KMS-11 (cell line): ENCODE data around the gene MIPOL1.

Experiments
- H2AFZ ChIP-seq: fragments of 200-600 bp; sonication (generic); 2 replicates; pipeline ENCODE4 v1.6.1; 2016; ENCODE audit warnings: antibody characterized with exemption, mixed run types, low read depth
- H3K27ac ChIP-seq: fragments of 200-600 bp; sonication (generic); 2 replicates; pipeline ENCODE4 v1.6.1; 2016; ENCODE audit warnings: mild to moderate bottlenecking, mixed run types
- H3K27me3 ChIP-seq: fragments of 200-600 bp; sonication (generic); 2 replicates; pipeline ENCODE4 v1.6.1; 2017; ENCODE audit warnings: mild to moderate bottlenecking, low read depth, mixed run types, moderate library complexity; ENCODE audit not compliant: insufficient read depth
- H3K36me3 ChIP-seq: fragments of 200-600 bp; sonication (generic); 2 replicates; pipeline ENCODE4 v1.6.1; 2017; ENCODE audit warnings: mild to moderate bottlenecking, mixed run types; ENCODE audit not compliant: insufficient read depth
- H3K4me1 ChIP-seq: fragments of 200-600 bp; sonication (generic); 2 replicates; pipeline ENCODE4 v1.6.1; 2016; ENCODE audit warnings: mild to moderate bottlenecking, low read depth, mixed run types; ENCODE audit not compliant: poor library complexity, severe bottlenecking
- H3K4me2 ChIP-seq: fragments of 200-600 bp; sonication (generic); 2 replicates; pipeline ENCODE4 v1.7.0; 2016; ENCODE audit warnings: mild to moderate bottlenecking, mixed run types
- H3K4me3 ChIP-seq: fragments of 200-600 bp; sonication (generic); IDR thresholded peaks from 2 replicates; pipeline ENCODE4 v1.6.1; 2017; ENCODE audit warnings: low read depth, low read length, mixed read lengths; ENCODE audit not compliant: insufficient read depth
- H3K79me2 ChIP-seq: fragments of 200-600 bp; sonication (generic); 2 replicates; pipeline ENCODE4 v1.6.1; 2016; ENCODE audit warnings: low read depth, mixed run types; ENCODE audit not compliant: insufficient read depth
- H3K9ac ChIP-seq: fragments of 200-600 bp; sonication (generic); 2 replicates; pipeline ENCODE4 v1.6.1; 2016; ENCODE audit warnings: mild to moderate bottlenecking, mixed run types
- H4K20me1 ChIP-seq: fragments of 200-600 bp; sonication (generic); 2 replicates; pipeline ENCODE4 v1.6.1; 2016; ENCODE audit warnings: mild to moderate bottlenecking, mixed run types; ENCODE audit not compliant: insufficient read depth
- TF ChIP-seq, protein P1 (sequence below): fragments of 200-600 bp; sonication (generic); conservative IDR thresholded peaks from 2 replicates; pipeline ENCODE4 v1.6.1; 2017; ENCODE audit warnings: low read depth, mild to moderate bottlenecking, antibody characterized with exemption, low read length, moderate library complexity, mixed read lengths

MIPOL1 gene

DNA sequence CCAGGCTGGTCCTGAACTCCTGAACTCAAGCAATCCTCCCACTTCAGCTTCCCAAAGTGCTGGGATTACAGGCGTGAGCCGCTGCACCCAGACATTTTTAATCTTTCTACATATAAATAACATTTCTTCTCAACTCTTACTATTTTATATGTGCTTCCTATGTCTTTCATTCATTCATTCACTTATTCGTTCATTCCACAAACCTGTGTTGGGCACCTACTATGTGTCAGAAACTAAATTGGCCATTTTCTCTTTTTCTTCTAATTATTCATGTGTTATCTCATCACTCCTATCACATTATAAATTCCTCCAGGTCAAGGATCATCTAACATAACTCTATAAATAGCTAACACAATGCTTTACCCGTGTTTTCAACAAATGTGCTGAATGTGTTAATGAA, 373.7 kb downstream of the MIPOL1 start:
- Histone ChIP-seq H3K4me1 (no peaks in the 10 kb centered on the region), H3K27ac (no peak overlapping the region)

DNA sequence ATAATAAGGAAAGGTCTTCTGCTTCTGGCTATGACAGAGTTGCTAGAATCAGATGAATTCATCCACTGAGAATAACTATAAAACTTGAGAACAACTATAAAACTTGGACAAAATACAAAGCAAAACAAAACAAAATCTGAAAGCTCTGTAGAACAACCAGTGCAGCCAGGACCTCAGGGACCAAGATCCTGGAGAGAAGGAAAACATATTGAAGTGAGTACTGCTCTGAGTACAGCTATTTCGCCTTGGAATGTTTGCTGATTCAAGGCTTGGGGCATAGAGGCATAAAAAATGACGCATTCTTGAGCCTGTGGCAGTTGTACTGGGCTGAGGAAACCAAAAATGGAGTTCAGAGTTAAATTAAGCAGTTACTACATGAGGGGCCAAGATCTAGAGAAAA, 375.6 kb downstream of the MIPOL1 start:
- H2AFZ ChIP-seq: no peak overlapping the region
- no peak overlapping the region for H3K9ac ChIP-seq
- H3K4me3 ChIP-seq: no peak overlapping the region
- no peak overlapping the region for H3K4me2 ChIP-seq
- H3K36me3 ChIP-seq: no peaks in the 10 kb centered on the region
- TF ChIP-seq, protein P1, sequence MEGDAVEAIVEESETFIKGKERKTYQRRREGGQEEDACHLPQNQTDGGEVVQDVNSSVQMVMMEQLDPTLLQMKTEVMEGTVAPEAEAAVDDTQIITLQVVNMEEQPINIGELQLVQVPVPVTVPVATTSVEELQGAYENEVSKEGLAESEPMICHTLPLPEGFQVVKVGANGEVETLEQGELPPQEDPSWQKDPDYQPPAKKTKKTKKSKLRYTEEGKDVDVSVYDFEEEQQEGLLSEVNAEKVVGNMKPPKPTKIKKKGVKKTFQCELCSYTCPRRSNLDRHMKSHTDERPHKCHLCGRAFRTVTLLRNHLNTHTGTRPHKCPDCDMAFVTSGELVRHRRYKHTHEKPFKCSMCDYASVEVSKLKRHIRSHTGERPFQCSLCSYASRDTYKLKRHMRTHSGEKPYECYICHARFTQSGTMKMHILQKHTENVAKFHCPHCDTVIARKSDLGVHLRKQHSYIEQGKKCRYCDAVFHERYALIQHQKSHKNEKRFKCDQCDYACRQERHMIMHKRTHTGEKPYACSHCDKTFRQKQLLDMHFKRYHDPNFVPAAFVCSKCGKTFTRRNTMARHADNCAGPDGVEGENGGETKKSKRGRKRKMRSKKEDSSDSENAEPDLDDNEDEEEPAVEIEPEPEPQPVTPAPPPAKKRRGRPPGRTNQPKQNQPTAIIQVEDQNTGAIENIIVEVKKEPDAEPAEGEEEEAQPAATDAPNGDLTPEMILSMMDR: no peak
- no peaks in the 10 kb centered on the region for H4K20me1 ChIP-seq
- H3K79me2 ChIP-seq: no peaks in the 10 kb centered on the region
- no peaks in the 10 kb centered on the region for H3K4me1 ChIP-seq
- H3K27me3 ChIP-seq: no peaks in the 10 kb centered on the region
- no peak overlapping the region for H3K27ac ChIP-seq

More for the DNA sequence above, 373.7 kb downstream of the MIPOL1 start:
- H3K79me2 ChIP-seq: no peaks in the 10 kb centered on the region
- H4K20me1 ChIP-seq: no peaks in the 10 kb centered on the region
- no peaks in the 10 kb centered on the region for H3K36me3 ChIP-seq
- no peak overlapping the region for H3K9ac ChIP-seq
- no peaks in the 10 kb centered on the region for H3K27me3 ChIP-seq
- no peak overlapping the region for H2AFZ ChIP-seq
- no peak overlapping the region for H3K4me3 ChIP-seq
- TF ChIP-seq, protein P1: no peak
- H3K4me2 ChIP-seq: no peak overlapping the region

DNA sequence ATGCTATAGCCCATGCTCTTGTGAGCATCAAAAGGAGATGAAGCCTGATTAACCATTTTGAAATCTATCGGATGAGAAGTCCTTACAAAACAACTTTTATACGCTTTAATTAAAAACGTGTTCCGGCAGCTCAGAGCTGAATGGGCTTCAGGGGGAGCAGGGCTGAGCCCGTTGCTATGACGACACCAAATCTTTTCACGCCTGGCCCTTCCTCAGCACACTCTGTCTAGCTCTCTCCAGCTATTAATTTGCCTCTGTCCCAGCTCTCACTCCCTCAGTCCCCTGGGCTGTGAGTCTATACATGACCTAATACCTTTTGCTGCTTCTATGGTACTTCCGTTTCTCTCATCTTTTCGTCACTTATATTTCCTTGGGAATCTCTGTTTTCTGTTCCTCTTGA, 381.5 kb downstream of the MIPOL1 start:
- Histone ChIP-seq H4K20me1 (no peaks in the 10 kb centered on the region), H3K27ac (no peak overlapping the region), H3K36me3 (no peaks in the 10 kb centered on the region), H3K4me2 (no peak overlapping the region), H2AFZ (no peak overlapping the region), H3K79me2 (no peaks in the 10 kb centered on the region), H3K4me1 (no peaks in the 10 kb centered on the region), H3K27me3 (no peaks in the 10 kb centered on the region), H3K9ac (no peak overlapping the region), H3K4me3 (no peak overlapping the region)
- TF ChIP-seq, protein P1: no peak

DNA sequence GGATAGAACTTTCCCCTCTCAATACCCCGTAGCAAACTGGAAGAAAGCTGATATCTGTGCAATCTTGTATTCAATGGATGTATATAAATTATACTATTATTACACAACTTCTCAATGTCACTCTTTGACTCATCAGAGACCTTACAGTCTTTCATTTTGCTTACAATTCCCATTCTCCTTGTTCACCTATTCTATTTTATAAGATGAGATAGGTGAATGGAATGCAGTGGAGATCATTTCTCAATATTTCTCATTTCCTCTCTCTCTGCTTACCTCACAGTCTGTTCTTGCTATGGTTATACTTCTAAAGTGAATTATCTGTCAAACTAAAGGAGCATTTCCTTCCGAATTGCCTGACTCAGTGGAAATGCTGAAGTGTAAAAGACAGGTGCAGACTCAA, 382.4 kb downstream of the MIPOL1 start:
- no peak overlapping the region for H2AFZ ChIP-seq
- H3K27me3 ChIP-seq: no peaks in the 10 kb centered on the region
- no peaks in the 10 kb centered on the region for H3K36me3 ChIP-seq
- TF ChIP-seq, protein P1: no peak
- H3K4me2 ChIP-seq: no peak overlapping the region
- H3K79me2 ChIP-seq: no peaks in the 10 kb centered on the region
- no peak overlapping the region for H3K4me3 ChIP-seq
- no peaks in the 10 kb centered on the region for H3K4me1 ChIP-seq
- H3K9ac ChIP-seq: no peak overlapping the region
- no peaks in the 10 kb centered on the region for H4K20me1 ChIP-seq
- no peak overlapping the region for H3K27ac ChIP-seq
